ENCODE measurements around the gene RAPGEF1.

The RAPGEF1 gene

GRCh38 chr9:131530546-131530919 is 209.3 kb downstream of the RAPGEF1 start:
- H3K4me3 ChIP-seq (ENCODE audit: low read depth, low read length) = peak overlapping the region; percentile 95
- TF ChIP-seq, protein P1, sequence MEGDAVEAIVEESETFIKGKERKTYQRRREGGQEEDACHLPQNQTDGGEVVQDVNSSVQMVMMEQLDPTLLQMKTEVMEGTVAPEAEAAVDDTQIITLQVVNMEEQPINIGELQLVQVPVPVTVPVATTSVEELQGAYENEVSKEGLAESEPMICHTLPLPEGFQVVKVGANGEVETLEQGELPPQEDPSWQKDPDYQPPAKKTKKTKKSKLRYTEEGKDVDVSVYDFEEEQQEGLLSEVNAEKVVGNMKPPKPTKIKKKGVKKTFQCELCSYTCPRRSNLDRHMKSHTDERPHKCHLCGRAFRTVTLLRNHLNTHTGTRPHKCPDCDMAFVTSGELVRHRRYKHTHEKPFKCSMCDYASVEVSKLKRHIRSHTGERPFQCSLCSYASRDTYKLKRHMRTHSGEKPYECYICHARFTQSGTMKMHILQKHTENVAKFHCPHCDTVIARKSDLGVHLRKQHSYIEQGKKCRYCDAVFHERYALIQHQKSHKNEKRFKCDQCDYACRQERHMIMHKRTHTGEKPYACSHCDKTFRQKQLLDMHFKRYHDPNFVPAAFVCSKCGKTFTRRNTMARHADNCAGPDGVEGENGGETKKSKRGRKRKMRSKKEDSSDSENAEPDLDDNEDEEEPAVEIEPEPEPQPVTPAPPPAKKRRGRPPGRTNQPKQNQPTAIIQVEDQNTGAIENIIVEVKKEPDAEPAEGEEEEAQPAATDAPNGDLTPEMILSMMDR (IDR thresholded peaks at IDR 0.05; ENCODE audit: borderline replicate concordance, insufficient read depth, low read depth, low read length) = 0 out of 2 replicates have a peak, but pooled peaks have one; percentile 18

- TF ChIP-seq, protein P1 (IDR thresholded peaks at IDR 0.05; ENCODE audit: borderline replicate concordance, insufficient read depth, low read depth, low read length) = no peak
- peak overlapping the region; percentile 95 for H3K4me3 ChIP-seq (ENCODE audit: low read depth, low read length)
Observed at GRCh38 chr9:131529597-131530545, 210.0 kb downstream of the RAPGEF1 start.

DNA sequence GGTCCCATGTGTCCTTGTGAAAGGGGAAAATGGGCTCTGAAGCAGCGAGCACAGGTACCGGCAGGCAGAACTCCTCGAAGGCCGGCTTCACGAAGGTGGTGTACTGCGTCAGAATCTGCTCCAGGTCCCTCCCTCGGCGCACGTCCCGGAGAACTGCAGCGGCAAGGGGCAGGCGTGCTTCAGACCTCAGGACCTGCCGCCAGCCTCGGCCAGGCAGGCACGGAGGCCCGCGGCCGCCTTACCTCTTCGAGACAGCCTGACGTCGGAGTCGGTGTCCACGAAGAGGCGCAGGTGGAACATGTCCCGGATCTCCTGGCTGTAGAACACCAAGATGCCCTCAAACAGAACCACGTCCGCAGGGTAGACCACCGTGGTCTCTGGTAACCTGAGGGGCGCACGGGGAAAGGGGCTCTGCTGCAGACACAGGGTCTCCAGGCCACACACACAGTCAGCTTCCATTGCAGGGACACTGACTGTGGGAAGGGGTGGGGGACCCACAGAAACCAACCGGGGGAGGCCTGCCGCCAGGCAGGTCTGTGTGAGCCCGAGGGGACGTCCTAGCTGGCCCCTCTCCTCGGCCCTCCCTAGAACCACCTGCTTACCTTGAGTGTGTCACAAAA is 210.9 kb downstream of the RAPGEF1 start:
- TF ChIP-seq, protein P1 (IDR thresholded peaks at IDR 0.05; ENCODE audit: borderline replicate concordance, insufficient read depth, low read depth, low read length) = no peak
- no peak overlapping the region for H3K4me3 ChIP-seq (ENCODE audit: low read depth, low read length)

- H3K4me3 ChIP-seq (ENCODE audit: low read depth, low read length) = no peak overlapping the region
- TF ChIP-seq, protein P1 (IDR thresholded peaks at IDR 0.05; ENCODE audit: borderline replicate concordance, insufficient read depth, low read depth, low read length) = no peak
Observed at GRCh38 chr9:131528186-131528585, 211.7 kb downstream of the RAPGEF1 start.
